Tibial nerve (tissue), 4 donors: ENCODE results near the gene IL18R1. TPM values are rescaled to one million over a fixed set of nuclear protein-coding genes. Genes with fewer than 3 reads are reported as not detected.
A peak's percentile ranks its signal among the peaks of the same experiment; 100 is the strongest.

Experiments
- DNase-seq, 2 donors: peaks; one replicate each; pipeline ENCODE4 v3.0.0-alpha.2; 2019; ENCODE audit warnings: low spot score in 2 of 2
- H3K27ac ChIP-seq, 4 donors: fragments of 200-600 bp; sonication (generic) in 3 of 4; one replicate each; pipeline ENCODE4 v1.5.1; 2017 to 2019; ENCODE audit warnings: mild to moderate bottlenecking in 1 of 4
- H3K27me3 ChIP-seq, 2 donors: fragments of 200-600 bp; sonication (generic) in 1 of 2; one replicate each; pipeline versions ENCODE4 v1.5.1 to v1.6.0; 2017 to 2019
- H3K36me3 ChIP-seq, 3 donors: fragments of 200-600 bp; sonication (generic); one replicate each; pipeline ENCODE4 v1.5.1; 2018 to 2019
- H3K4me1 ChIP-seq, 4 donors: fragments of 200-600 bp; sonication (generic) in 3 of 4; one replicate each; pipeline ENCODE4 v1.5.1; 2017 to 2019
- H3K4me3 ChIP-seq, 4 donors: fragments of 200-600 bp; sonication (generic) in 3 of 4; one replicate each; pipeline ENCODE4 v1.5.1; 2017 to 2019; ENCODE audit warnings: mild to moderate bottlenecking in 1 of 4, moderate library complexity in 1 of 4
- H3K9me3 ChIP-seq, 4 donors: fragments of 200-600 bp; sonication (generic) in 3 of 4; one replicate each; pipeline ENCODE4 v1.5.1; 2017 to 2019
- EP300 ChIP-seq, 2 donors: sonication (generic); formaldehyde crosslinking; IDR thresholded peaks; one replicate each; pipeline ENCODE4 v1.6.1; 2017; ENCODE audit warnings: antibody characterized with exemption in 2 of 2, mild to moderate bottlenecking in 1 of 2
- POLR2A ChIP-seq, 2 donors: fragments of 450-650 bp; IDR thresholded peaks; one replicate each; pipeline ENCODE4 v1.6.1; 2017; ENCODE audit warnings: antibody characterized with exemption in 2 of 2, mild to moderate bottlenecking in 2 of 2, moderate library complexity in 2 of 2
- WGBS, 2 donors: methylation state at CpG; one replicate each; pipeline ENCODE4 v1.1.5; 2018; 5-methylcytosine and 5-hydroxymethylcytosine counted together
- total RNA-seq, 4 donors: library from RNA; depleted of rRNA; stranded (reverse); fragments of >200 nt; gene quantifications; one replicate each; pipeline ENCODE4 v1.1.0, GENCODE V29; 2016
- TF ChIP-seq, protein P1 (sequence below), 5 experiments: fragments of 200-600 bp in 3 of 5; fragments of 450-650 bp in 2 of 5; sonication (generic) in 3 of 5; IDR thresholded peaks; one replicate each; pipeline ENCODE4 v1.5.1; 2016 to 2019; ENCODE audit warnings: antibody characterized with exemption in 5 of 5, mild to moderate bottlenecking in 3 of 5, moderate library complexity in 2 of 5

Gene IL18R1
- total RNA-seq, 4 donors from 2014 or later = 1.7 to 3.9 (median 3.8) TPM

DNA sequence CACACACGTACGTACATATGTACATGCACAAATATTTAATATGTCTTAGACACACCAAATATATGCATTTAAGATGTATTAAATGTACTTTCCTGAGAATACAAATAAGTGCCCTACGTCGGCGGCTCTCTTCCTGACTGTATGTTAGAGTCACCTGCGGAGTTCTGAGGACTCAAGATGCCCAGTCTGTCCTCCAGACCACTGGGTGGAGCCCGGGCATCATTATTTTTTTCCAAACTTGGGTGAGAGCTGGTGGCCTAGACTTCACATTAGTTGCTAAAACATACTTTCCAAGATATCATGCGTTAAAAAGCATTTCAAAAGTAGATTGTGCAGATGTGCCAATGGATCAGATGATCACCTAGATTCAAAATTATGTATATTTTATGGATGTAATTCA, 2.9 kb downstream of the IL18R1 start:
- TF ChIP-seq, protein P1, sequence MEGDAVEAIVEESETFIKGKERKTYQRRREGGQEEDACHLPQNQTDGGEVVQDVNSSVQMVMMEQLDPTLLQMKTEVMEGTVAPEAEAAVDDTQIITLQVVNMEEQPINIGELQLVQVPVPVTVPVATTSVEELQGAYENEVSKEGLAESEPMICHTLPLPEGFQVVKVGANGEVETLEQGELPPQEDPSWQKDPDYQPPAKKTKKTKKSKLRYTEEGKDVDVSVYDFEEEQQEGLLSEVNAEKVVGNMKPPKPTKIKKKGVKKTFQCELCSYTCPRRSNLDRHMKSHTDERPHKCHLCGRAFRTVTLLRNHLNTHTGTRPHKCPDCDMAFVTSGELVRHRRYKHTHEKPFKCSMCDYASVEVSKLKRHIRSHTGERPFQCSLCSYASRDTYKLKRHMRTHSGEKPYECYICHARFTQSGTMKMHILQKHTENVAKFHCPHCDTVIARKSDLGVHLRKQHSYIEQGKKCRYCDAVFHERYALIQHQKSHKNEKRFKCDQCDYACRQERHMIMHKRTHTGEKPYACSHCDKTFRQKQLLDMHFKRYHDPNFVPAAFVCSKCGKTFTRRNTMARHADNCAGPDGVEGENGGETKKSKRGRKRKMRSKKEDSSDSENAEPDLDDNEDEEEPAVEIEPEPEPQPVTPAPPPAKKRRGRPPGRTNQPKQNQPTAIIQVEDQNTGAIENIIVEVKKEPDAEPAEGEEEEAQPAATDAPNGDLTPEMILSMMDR (IDR thresholded peaks at IDR 0.05) = no peak
- TF ChIP-seq EP300 (IDR thresholded peaks at IDR 0.05) = no peak
- no peak for TF ChIP-seq POLR2A (IDR thresholded peaks at IDR 0.05)
- 93 to 95% methylated on average over 8 of the region's 8 CpGs for WGBS, 2 donors
- H3K4me1 ChIP-seq = peaks cover 0 to 6% (median 0%) of the 10 kb centered on the region in 4 donors
- no peak overlapping the region for H3K4me3 ChIP-seq
- no peak for DNase-seq
- no peaks in the 10 kb centered on the region for H3K27me3 ChIP-seq
- H3K36me3 ChIP-seq = no peaks in the 10 kb centered on the region
- no peak overlapping the region for H3K27ac ChIP-seq
- no peaks in the 10 kb centered on the region for H3K9me3 ChIP-seq

DNA sequence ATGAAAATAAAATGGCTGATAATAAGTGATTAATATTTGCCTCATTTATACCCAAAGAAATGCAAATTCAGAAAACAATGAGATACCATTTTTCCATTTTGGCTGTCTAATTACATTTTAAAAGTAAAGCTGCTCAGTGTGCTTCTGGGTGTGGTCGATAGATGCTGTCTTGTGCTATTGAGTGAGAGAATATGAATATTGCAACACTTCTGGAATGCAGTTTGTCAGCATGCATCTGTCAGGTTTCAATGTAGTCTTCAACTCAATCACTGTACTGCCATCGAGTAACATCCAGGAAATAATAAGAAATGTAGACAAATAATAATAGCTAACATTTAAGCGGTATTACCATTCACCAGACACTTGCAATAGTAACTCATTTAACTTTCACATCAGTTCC, 3.9 kb downstream of the IL18R1 start:
- no peak overlapping the region for H3K27ac ChIP-seq
- WGBS, 2 donors = 81 to 89% methylated on average over 3 of the region's 3 CpGs
- peaks cover 0 to 6% (median 0%) of the 10 kb centered on the region in 4 donors for H3K4me1 ChIP-seq
- H3K27me3 ChIP-seq = no peaks in the 10 kb centered on the region
- H3K4me3 ChIP-seq = no peak overlapping the region
- no peak for TF ChIP-seq EP300 (IDR thresholded peaks at IDR 0.05)
- TF ChIP-seq, protein P1 (IDR thresholded peaks at IDR 0.05) = no peak
- no peak for TF ChIP-seq POLR2A (IDR thresholded peaks at IDR 0.05)
- DNase-seq = no peak
- no peaks in the 10 kb centered on the region for H3K9me3 ChIP-seq
- H3K36me3 ChIP-seq = no peaks in the 10 kb centered on the region

DNA sequence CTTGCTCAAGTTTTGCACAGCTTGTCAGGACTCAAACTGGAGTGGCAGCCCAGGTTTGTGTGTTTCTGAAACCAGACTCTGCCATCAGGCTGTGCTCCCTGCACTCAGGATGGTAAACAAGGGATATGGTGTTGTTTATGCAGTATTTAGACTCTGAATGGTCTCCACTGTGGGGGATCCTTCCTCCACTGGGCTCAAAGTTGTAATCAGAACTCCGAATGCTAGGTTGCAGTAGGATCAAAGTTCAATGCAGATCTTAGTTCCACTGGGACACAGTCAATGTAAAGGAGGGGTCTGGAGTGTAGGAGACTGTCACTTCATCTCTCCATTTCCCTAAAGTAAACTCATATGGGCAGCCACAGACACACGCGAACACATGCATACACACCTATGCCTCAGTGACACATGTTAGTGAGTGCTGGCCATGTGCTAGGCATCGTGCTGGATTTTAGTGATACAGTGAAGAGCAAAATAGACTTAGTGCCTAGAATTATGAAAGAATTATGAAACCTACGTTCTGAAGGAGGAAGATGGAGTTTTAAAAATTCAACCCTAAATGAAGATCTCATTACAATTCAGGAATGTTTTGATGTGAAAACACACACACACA, 6.1 kb downstream of the IL18R1 start:
- DNase-seq = no peak
- H3K36me3 ChIP-seq = peaks cover 0 to 10% (median 0%) of the 10 kb centered on the region in 3 donors
- H3K27me3 ChIP-seq = no peaks in the 10 kb centered on the region
- H3K4me3 ChIP-seq = no peak overlapping the region
- no peak overlapping the region for H3K27ac ChIP-seq
- no peaks in the 10 kb centered on the region for H3K4me1 ChIP-seq
- 65 to 71% methylated on average over 5 of the region's 5 CpGs for WGBS, 2 donors
- TF ChIP-seq, protein P1 (IDR thresholded peaks at IDR 0.05) = no peak
- no peak for TF ChIP-seq EP300 (IDR thresholded peaks at IDR 0.05)
- TF ChIP-seq POLR2A (IDR thresholded peaks at IDR 0.05) = no peak
- H3K9me3 ChIP-seq = peaks cover 0 to 13% (median 0%) of the 10 kb centered on the region in 4 donors

DNA sequence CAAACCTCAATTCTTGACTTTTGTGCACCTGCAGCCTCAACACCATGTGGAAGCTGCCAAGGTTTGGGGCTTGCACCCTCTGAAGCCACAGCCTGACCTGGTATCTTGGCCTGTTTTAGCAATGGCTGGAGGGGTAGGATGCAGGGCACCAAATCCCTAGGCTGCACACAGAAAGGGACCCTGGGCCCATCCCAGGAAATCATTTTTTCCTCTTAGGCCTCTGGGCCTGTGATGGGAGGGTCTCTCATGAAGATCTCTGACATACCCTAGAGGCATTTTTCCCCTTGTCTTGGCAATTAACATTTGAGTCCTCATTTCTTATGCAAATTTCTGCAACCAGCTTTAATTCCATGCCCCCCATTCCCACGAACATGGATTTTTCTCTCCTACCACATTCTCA, 10.2 kb downstream of the IL18R1 start:
- H3K27ac ChIP-seq = no peak overlapping the region
- WGBS, 2 donors = 78 to 80% methylated on average over 1 of the region's 1 CpG
- H3K27me3 ChIP-seq = no peaks in the 10 kb centered on the region
- no peak overlapping the region for H3K4me3 ChIP-seq
- TF ChIP-seq, protein P1 (IDR thresholded peaks at IDR 0.05) = no peak
- TF ChIP-seq POLR2A (IDR thresholded peaks at IDR 0.05) (no peak), EP300 (IDR thresholded peaks at IDR 0.05) (no peak)
- no peaks in the 10 kb centered on the region for H3K4me1 ChIP-seq
- H3K36me3 ChIP-seq = peaks cover 0 to 10% (median 0%) of the 10 kb centered on the region in 3 donors
- peaks cover 0 to 15% (median under 1%) of the 10 kb centered on the region in 4 donors for H3K9me3 ChIP-seq
- no peak for DNase-seq

DNA sequence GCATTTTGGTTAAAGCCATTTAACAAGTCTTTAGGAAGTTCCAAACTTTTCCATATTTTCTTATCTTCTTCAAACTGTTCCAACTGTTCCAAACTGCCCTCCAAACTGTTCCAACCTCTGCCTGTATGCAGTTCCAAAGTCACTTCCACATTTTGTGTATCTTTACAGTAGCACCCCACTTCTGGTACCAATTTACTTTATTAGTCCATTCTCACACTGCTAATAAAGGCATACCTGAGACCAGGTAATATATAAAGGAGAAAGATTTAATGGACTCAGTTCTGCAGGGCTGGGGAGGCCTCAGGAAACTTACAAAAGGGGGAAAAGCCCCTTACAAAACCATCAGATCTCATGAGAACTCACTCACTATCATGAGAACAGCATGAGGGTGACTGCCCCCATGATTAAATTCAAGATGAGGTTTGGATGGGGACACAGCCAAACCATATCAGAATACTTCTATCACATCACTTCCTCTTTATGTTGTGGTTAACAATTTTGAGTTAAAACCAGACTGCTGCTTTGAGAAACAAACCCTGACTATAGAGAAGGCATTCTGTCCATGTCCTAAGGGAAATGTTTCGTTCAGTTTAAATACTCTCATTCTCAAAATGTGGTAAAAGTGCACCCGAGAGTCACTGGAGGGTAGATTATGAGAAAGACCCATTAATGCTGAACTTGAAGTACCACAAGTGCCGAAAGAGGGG, 11.0 kb downstream of the IL18R1 start:
- TF ChIP-seq, protein P1 (IDR thresholded peaks at IDR 0.05) = no peak
- no peak for TF ChIP-seq EP300 (IDR thresholded peaks at IDR 0.05)
- no peak for TF ChIP-seq POLR2A (IDR thresholded peaks at IDR 0.05)
- 81 to 86% methylated on average over 3 of the region's 3 CpGs for WGBS, 2 donors
- peaks cover 0 to 15% (median under 1%) of the 10 kb centered on the region in 4 donors for H3K9me3 ChIP-seq
- peak overlapping the region in 1 of 4 donors; percentile 45 for H3K27ac ChIP-seq
- peaks cover 0 to 10% (median 0%) of the 10 kb centered on the region in 3 donors for H3K36me3 ChIP-seq
- no peak overlapping the region for H3K4me3 ChIP-seq
- H3K27me3 ChIP-seq = no peaks in the 10 kb centered on the region
- DNase-seq = no peak
- H3K4me1 ChIP-seq = no peaks in the 10 kb centered on the region
